Lung (tissue), 12 donors: ENCODE results near the gene PTPRN2. TPM values are rescaled to one million over a fixed set of nuclear protein-coding genes. Genes with fewer than 3 reads are reported as not detected.
"Not testable (repeated sequence)": the region's sequence is repeated elsewhere in the genome, so short reads cannot be mapped to it uniquely, and the experiment has no call there.

Source experiments
- ATAC-seq: fragments of 200-7000 bp; cut with Tn5 transposase; one replicate; pipeline ENCODE4 v1.9.1; 2020; ENCODE audit warnings: moderate number of reproducible peaks; ENCODE audit not compliant: insufficient read depth, low FRiP score
- DNase-seq, 3 donors: peaks; one replicate each; pipeline ENCODE4 v3.0.0-alpha.2; 2013 to 2017
- H3K27ac ChIP-seq, 2 donors: one replicate each; pipeline ENCODE4 v1.5.1; 2013; ENCODE audit warnings: mild to moderate bottlenecking in 2 of 2, moderate library complexity in 2 of 2, control low read depth in 1 of 2, inconsistent platforms in 1 of 2, low read depth in 1 of 2, low read length in 1 of 2
- H3K27me3 ChIP-seq, 3 donors: one replicate each; pipeline ENCODE4 v1.5.1; 2013; ENCODE audit warnings: low read length in 2 of 3; ENCODE audit not compliant: control insufficient read depth in 3 of 3, insufficient read depth in 3 of 3
- H3K36me3 ChIP-seq, 4 donors: one replicate each; pipeline ENCODE4 v1.5.1; 2013; ENCODE audit warnings: low read length in 4 of 4, mild to moderate bottlenecking in 1 of 4, moderate library complexity in 1 of 4; ENCODE audit not compliant: control insufficient read depth in 4 of 4, insufficient read depth in 4 of 4
- H3K4me1 ChIP-seq, 5 donors: one replicate each; pipeline ENCODE4 v1.5.1; 2013; ENCODE audit warnings: low read length in 5 of 5, mild to moderate bottlenecking in 2 of 5, moderate library complexity in 1 of 5; ENCODE audit not compliant: control insufficient read depth in 5 of 5, insufficient read depth in 5 of 5
- H3K4me3 ChIP-seq: one replicate; pipeline ENCODE4 v1.5.1; 2013; ENCODE audit warnings: mild to moderate bottlenecking, control low read depth, moderate library complexity
- H3K9ac ChIP-seq, 2 donors: one replicate each; pipeline ENCODE4 v1.5.1; 2013; ENCODE audit warnings: low read length in 2 of 2, control low read depth in 1 of 2; ENCODE audit not compliant: insufficient read depth in 1 of 2
- H3K9me3 ChIP-seq, 4 donors: one replicate each; pipeline ENCODE4 v1.5.1; 2013; ENCODE audit warnings: low read length in 3 of 4, mild to moderate bottlenecking in 1 of 4, moderate library complexity in 1 of 4; ENCODE audit not compliant: control insufficient read depth in 4 of 4, insufficient read depth in 3 of 4
- WGBS, 2 donors: extraction: QIAGEN DNeasy Blood & Tissue Kit; methylation state at CpG; one replicate each; pipeline ENCODE4 v1.1.7; 2013; 5-methylcytosine and 5-hydroxymethylcytosine counted together
- polyA plus RNA-seq, 2 donors: library from polyadenylated mRNA; stranded (reverse); fragments of 200-250 nt; gene quantifications; one replicate each; pipeline ENCODE4 v1.2.1, GENCODE V29; 2013
- total RNA-seq, 2 donors: library from RNA; depleted of rRNA in 1 of 2; stranded (reverse); fragments of >200 nt in 1 of 2; gene quantifications; one replicate each; pipeline ENCODE4 v1.2.1, GENCODE V29; 2014 to 2021
- TF ChIP-seq, protein P1 (sequence below): IDR thresholded peaks from 2 replicates; pipeline ENCODE4 v1.5.1; 2012; ENCODE audit warnings: mild to moderate bottlenecking; ENCODE audit errors: control extremely low read depth, extremely low read depth
- donor health status: control.
- donor health status: control.
- donor health status: Bipolar disorder and iron deficiency.
- donor health status: healthy.
- donor health status: DM: yes; HTN: yes; CAD: no.

PTPRN2 gene
- total and polyA plus RNA-seq, 4 donors, result 2.1 to 7.4 (median 4.4) TPM

DNA sequence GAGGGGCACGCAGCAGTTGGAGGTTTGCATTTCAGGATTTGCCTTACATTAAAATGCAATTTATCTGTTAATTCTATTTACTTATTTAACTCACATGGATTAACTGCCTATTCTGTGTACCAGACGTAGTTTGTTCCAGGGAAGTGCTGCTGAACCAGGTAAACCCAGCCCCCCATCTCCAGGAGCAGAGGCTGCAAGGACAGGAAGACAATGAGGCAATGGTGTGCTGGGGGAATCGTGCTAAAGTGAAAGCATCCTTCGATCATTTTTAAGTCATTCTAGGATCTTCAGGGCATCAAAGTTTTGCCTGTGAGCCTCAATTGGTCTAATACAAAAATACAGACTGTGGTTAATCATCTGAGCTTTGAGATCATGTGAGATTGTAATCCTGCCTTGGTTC, 1084.4 kb downstream of the PTPRN2 start:
- 46 to 58% methylated on average over 4 of the region's 4 CpGs for WGBS, 2 donors
- DNase-seq, result peak in 1 of 3 donors; percentile 1
- no peak overlapping the region for H3K4me3 ChIP-seq

DNA sequence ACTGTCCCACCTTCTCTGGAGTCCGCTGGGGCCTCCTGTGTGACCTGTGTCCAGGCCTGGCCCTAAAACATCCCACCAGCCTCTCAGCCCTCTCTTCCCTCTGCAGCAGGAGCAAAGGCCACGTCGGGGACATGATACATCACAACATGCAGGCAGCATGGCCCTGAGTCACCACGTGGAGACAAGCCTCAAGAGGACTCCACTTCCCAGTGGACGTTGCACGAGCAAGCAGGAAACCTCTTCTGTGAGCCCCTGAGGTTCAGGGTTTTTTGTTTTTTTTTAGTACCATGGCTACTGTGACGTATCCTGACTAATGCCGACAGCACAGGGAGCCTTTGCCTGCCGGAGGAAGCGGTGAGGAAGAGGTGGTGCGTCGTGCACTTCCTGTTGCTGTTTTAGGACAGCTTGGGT, 1084.9 kb downstream of the PTPRN2 start:
- TF ChIP-seq, protein P1, sequence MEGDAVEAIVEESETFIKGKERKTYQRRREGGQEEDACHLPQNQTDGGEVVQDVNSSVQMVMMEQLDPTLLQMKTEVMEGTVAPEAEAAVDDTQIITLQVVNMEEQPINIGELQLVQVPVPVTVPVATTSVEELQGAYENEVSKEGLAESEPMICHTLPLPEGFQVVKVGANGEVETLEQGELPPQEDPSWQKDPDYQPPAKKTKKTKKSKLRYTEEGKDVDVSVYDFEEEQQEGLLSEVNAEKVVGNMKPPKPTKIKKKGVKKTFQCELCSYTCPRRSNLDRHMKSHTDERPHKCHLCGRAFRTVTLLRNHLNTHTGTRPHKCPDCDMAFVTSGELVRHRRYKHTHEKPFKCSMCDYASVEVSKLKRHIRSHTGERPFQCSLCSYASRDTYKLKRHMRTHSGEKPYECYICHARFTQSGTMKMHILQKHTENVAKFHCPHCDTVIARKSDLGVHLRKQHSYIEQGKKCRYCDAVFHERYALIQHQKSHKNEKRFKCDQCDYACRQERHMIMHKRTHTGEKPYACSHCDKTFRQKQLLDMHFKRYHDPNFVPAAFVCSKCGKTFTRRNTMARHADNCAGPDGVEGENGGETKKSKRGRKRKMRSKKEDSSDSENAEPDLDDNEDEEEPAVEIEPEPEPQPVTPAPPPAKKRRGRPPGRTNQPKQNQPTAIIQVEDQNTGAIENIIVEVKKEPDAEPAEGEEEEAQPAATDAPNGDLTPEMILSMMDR, result no peak
- ATAC-seq (no peak), DNase-seq (peak in 2 of 3 donors; percentile 13 to 39)
- H3K9ac ChIP-seq, result no peak overlapping the region
- peaks cover 0 to 3% (median 0%) of the 10 kb centered on the region in 5 donors for H3K4me1 ChIP-seq
- H3K9me3 ChIP-seq, result peaks cover 0 to 11% (median 0%) of the 10 kb centered on the region in 4 donors
- H3K4me3 ChIP-seq, result no peak overlapping the region
- 25 to 39% methylated on average over 12 of the region's 12 CpGs for WGBS, 2 donors
- H3K36me3 ChIP-seq, result no peaks in the 10 kb centered on the region
- H3K27ac ChIP-seq, result peak overlapping the region in 1 of 2 donors; percentile 9
- no peaks in the 10 kb centered on the region for H3K27me3 ChIP-seq

More for the DNA sequence above, 1084.4 kb downstream of the PTPRN2 start:
- Histone ChIP-seq H3K9me3 (peaks cover 0 to 11% (median 0%) of the 10 kb centered on the region in 4 donors), H3K9ac (no peak overlapping the region), H3K27me3 (no peaks in the 10 kb centered on the region), H3K27ac (peak overlapping the region in 1 of 2 donors; percentile 25), H3K4me1 (peaks cover 0 to 3% (median 0%) of the 10 kb centered on the region in 5 donors), H3K36me3 (no peaks in the 10 kb centered on the region)
- ATAC-seq, result no peak
- TF ChIP-seq, protein P1, result no peak

DNA sequence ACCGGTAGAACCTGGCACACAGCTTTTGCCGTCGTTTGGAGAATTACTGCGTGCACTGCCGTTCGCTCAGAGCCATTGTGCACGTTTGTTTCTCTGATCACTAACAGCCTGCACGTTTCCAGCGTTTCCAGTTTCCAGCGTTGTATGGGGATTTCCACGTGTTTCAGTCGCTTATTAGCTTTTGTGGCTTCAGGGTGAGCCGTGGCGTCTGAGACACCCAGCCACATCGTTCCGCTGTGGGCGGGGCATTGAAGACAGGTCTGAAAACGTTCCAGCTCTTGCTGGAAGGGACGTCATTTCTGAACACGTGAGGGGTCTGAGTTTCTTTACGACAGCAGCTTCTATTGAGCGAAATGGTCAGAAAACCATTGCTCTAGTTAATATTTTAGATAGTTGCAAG, 1086.0 kb downstream of the PTPRN2 start:
- no peak for DNase-seq

DNA sequence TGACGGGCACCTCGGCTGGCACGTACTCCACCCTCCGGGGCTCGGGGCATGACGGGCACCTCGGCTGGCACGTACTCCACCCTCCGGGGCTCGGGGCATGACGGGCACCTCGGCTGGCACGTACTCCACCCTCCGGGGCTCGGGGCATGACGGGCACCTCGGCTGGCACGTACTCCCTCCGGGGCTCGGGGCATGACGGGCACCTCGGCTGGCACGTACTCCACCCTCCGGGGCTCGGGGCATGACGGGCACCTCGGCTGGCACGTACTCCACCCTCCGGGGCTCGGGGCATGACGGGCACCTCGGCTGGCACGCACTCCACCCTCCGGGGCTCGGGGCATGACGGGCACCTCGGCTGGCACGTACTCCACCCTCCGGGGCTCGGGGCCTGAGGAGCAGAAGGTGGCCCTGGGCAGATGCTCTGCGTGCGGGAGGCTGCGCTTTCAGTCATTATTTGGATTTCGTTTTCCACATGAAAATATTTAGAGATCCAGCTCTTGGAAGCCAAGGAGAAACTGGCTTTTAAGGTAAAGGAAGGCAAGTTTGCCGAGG, 1086.6 kb downstream of the PTPRN2 start:
- H3K9me3 ChIP-seq, H3K4me3 ChIP-seq, DNase-seq, H3K4me1 ChIP-seq, H3K36me3 ChIP-seq, ATAC-seq, H3K27me3 ChIP-seq, H3K9ac ChIP-seq, H3K27ac ChIP-seq: not testable (repeated sequence)
- WGBS, 2 donors, result 95 to 97% methylated on average over 22 to 42 of the region's 45 CpGs

More for the DNA sequence above, 1086.0 kb downstream of the PTPRN2 start:
- no peaks in the 10 kb centered on the region for H3K36me3 ChIP-seq
- no peak overlapping the region for H3K27ac ChIP-seq
- 84 to 93% methylated on average over 22 of the region's 22 CpGs for WGBS, 2 donors
- no peak overlapping the region for H3K4me3 ChIP-seq
- TF ChIP-seq, protein P1, result no peak
- no peak overlapping the region for H3K9ac ChIP-seq
- H3K9me3 ChIP-seq, result peaks cover 0 to 11% (median 0%) of the 10 kb centered on the region in 4 donors
- H3K27me3 ChIP-seq, result no peaks in the 10 kb centered on the region
- ATAC-seq, result no peak
- H3K4me1 ChIP-seq, result peaks cover 0 to 3% (median 0%) of the 10 kb centered on the region in 5 donors
